Right lobe of liver (tissue), 6 donors: ENCODE results near the gene NLGN1. TPM values are rescaled to one million over a fixed set of nuclear protein-coding genes. Genes with fewer than 3 reads are reported as not detected.
A peak's percentile ranks its signal among the peaks of the same experiment; 100 is the strongest.

Experiments used
- ATAC-seq, 4 donors: fragments of 200-7000 bp; cut with Tn5 transposase; one replicate each; pipeline ENCODE4 v1.9.1; 2020; ENCODE audit warnings: mild to moderate bottlenecking in 4 of 4, moderate library complexity in 4 of 4
- DNase-seq, 3 donors: peaks; one replicate each; pipeline ENCODE4 v3.0.0-alpha.2; 2020
- H3K27ac ChIP-seq, 3 donors: fragments of 200-600 bp; one replicate each; pipeline ENCODE4 v1.8.0; 2022
- H3K27me3 ChIP-seq, 2 donors: fragments of 200-600 bp; one replicate each; pipeline ENCODE4 v1.8.0; 2022
- H3K36me3 ChIP-seq, 4 donors: fragments of 200-600 bp; sonication (generic) in 1 of 4; one replicate each; pipeline versions ENCODE4 v1.5.1 to v1.8.0; 2017 to 2022; ENCODE audit warnings: control low read depth in 1 of 4
- H3K4me1 ChIP-seq, 4 donors: fragments of 200-600 bp; sonication (generic) in 1 of 4; one replicate each; pipeline versions ENCODE4 v1.5.1 to v1.8.0; 2017 to 2022; ENCODE audit warnings: control low read depth in 1 of 4
- H3K4me3 ChIP-seq, 3 donors: fragments of 200-600 bp; one replicate each; pipeline ENCODE4 v1.8.0; 2022
- H3K9me3 ChIP-seq, 4 donors: fragments of 200-600 bp; sonication (generic) in 1 of 4; one replicate each; pipeline versions ENCODE4 v1.5.1 to v1.8.0; 2017 to 2022; ENCODE audit warnings: control low read depth in 1 of 4
- CTCF ChIP-seq, 4 donors: fragments of 200-600 bp in 3 of 4; fragments of 450-650 bp in 1 of 4; IDR thresholded peaks; one replicate each; pipeline versions ENCODE4 v1.5.1 to v1.8.0; 2016 to 2022; ENCODE audit warnings: antibody characterized with exemption in 4 of 4, mild to moderate bottlenecking in 2 of 4
- POLR2A ChIP-seq: fragments of 450-650 bp; IDR thresholded peaks from one replicate; pipeline ENCODE4 v1.6.1; 2017; ENCODE audit warnings: antibody characterized with exemption, mild to moderate bottlenecking
- WGBS: methylation state at CpG from one replicate; pipeline ENCODE4 v1.1.6; 2018; ENCODE audit warnings: low coverage, low lambda C conversion rate; ENCODE audit not compliant: insufficient coverage; ENCODE audit errors: missing lambda C conversion rate; 5-methylcytosine and 5-hydroxymethylcytosine counted together
- intact Hi-C, 2 donors: fragments of 100-400 bp; cut with DNase I; formaldehyde crosslinking; loops; one replicate each; pipeline versions ENCODE4 v1.11.2 to v1.14.1; 2022
- total RNA-seq, 6 experiments: library from RNA; depleted of rRNA in 2 of 6; stranded (reverse); fragments of >200 nt in 2 of 6; fragmentation: NEBNext Ultra II Directional in 3 of 6; extraction: Animal tissue kit (Norgen Biotek cat#: 25700) in 3 of 6; gene quantifications; one replicate each; pipeline versions ENCODE4 v1.1.0 to v1.2.4, GENCODE V29; 2016 to 2023
- donor health status: DM: no; HTN: yes; CAD: no.
- donor health status: DM: no; HTN: no; CAD: no.
- donor health status: DM: no; HTN: no; CAD: no.
- donor health status: DM: no; HTN: yes; CAD: no.
- donor health status: DM: no; HTN: yes; CAD: no.

The NLGN1 gene
- total RNA-seq, 6 experiments from 2014 or later = 0.02 to 0.12 TPM; not detected in 4

GRCh38 chr3:173639098-173639497, 241.6 kb downstream of the NLGN1 start:
- intact Hi-C loops = no loop called here
- no peak for DNase-seq
- Histone ChIP-seq H3K27me3 (no peaks in the 10 kb centered on the region), H3K4me1 (no peaks in the 10 kb centered on the region), H3K4me3 (no peak overlapping the region), H3K9me3 (no peaks in the 10 kb centered on the region), H3K27ac (no peak overlapping the region), H3K36me3 (no peaks in the 10 kb centered on the region)
- WGBS = 21% methylated on average over 2 of the region's 2 CpGs
- TF ChIP-seq CTCF (IDR thresholded peaks at IDR 0.05) (no peak), POLR2A (no peak)
- no peak for ATAC-seq

GRCh38 chr3:173641696-173642095, 244.2 kb downstream of the NLGN1 start:
- TF ChIP-seq POLR2A (no peak), CTCF (IDR thresholded peaks at IDR 0.05) (no peak)
- Histone ChIP-seq H3K4me3 (no peak overlapping the region), H3K27me3 (no peaks in the 10 kb centered on the region), H3K9me3 (no peaks in the 10 kb centered on the region), H3K27ac (no peak overlapping the region), H3K36me3 (no peaks in the 10 kb centered on the region), H3K4me1 (no peaks in the 10 kb centered on the region)
- 82% methylated on average over 1 of the region's 1 CpG for WGBS
- ATAC-seq = no peak
- DNase-seq = no peak
- intact Hi-C loops = no loop called here

GRCh38 chr3:173644086-173645082, 246.8 kb downstream of the NLGN1 start:
- TF ChIP-seq POLR2A (no peak), CTCF (IDR thresholded peaks at IDR 0.05) (no peak)
- intact Hi-C loops = no loop called here
- no peaks in the 10 kb centered on the region for H3K4me1 ChIP-seq
- peak in 1 of 4 donors; percentile 23 for ATAC-seq
- H3K4me3 ChIP-seq = no peak overlapping the region
- H3K9me3 ChIP-seq = no peaks in the 10 kb centered on the region
- H3K36me3 ChIP-seq = no peaks in the 10 kb centered on the region
- H3K27me3 ChIP-seq = no peaks in the 10 kb centered on the region
- H3K27ac ChIP-seq = no peak overlapping the region
- 93% methylated on average over 3 of the region's 13 CpGs for WGBS
- no peak for DNase-seq

GRCh38 chr3:173650596-173650995, 253.1 kb downstream of the NLGN1 start:
- H3K27me3 ChIP-seq = no peaks in the 10 kb centered on the region
- TF ChIP-seq CTCF (IDR thresholded peaks at IDR 0.05) (no peak), POLR2A (no peak)
- 29% methylated on average over 1 of the region's 1 CpG for WGBS
- H3K4me1 ChIP-seq = no peaks in the 10 kb centered on the region
- ATAC-seq = no peak
- H3K36me3 ChIP-seq = no peaks in the 10 kb centered on the region
- DNase-seq = no peak
- no peak overlapping the region for H3K27ac ChIP-seq
- no peak overlapping the region for H3K4me3 ChIP-seq
- intact Hi-C loops = no loop called here
- H3K9me3 ChIP-seq = no peaks in the 10 kb centered on the region
